Ectodermal cell (in vitro differentiated cells): ENCODE data around the gene SYNDIG1L.

Source experiments
- H3K27ac ChIP-seq: 2 replicates; pipeline ENCODE4 v1.7.0; 2013; ENCODE audit warnings: mild to moderate bottlenecking, low read depth, low read length; ENCODE audit not compliant: insufficient read depth, poor library complexity, severe bottlenecking
- H3K27me3 ChIP-seq: 2 replicates; pipeline ENCODE4 v1.7.0; 2013; ENCODE audit warnings: mild to moderate bottlenecking, low read length; ENCODE audit not compliant: insufficient read depth, control insufficient read depth, poor library complexity, severe bottlenecking
- H3K36me3 ChIP-seq: one replicate; pipeline ENCODE4 v1.7.0; 2013; ENCODE audit warnings: low read length; ENCODE audit not compliant: control insufficient read depth, insufficient read depth
- H3K4me1 ChIP-seq: one replicate; pipeline ENCODE4 v1.7.0; 2013; ENCODE audit warnings: low read length; ENCODE audit not compliant: control insufficient read depth, insufficient read depth
- H3K4me3 ChIP-seq: 2 replicates; pipeline ENCODE4 v1.7.0; 2013; ENCODE audit warnings: low read depth, low read length, control low read depth; ENCODE audit not compliant: insufficient read depth
- H3K9me3 ChIP-seq: 2 replicates; pipeline ENCODE4 v1.7.0; 2013; ENCODE audit warnings: mild to moderate bottlenecking, low read length, moderate library complexity; ENCODE audit not compliant: control insufficient read depth
- WGBS, 2 experiments: methylation state at CpG; one replicate each; pipeline ENCODE4 v1.1.7; 2013; ENCODE audit warnings: missing lambda C conversion rate in 2 of 2; 5-methylcytosine and 5-hydroxymethylcytosine counted together

The SYNDIG1L gene

DNA sequence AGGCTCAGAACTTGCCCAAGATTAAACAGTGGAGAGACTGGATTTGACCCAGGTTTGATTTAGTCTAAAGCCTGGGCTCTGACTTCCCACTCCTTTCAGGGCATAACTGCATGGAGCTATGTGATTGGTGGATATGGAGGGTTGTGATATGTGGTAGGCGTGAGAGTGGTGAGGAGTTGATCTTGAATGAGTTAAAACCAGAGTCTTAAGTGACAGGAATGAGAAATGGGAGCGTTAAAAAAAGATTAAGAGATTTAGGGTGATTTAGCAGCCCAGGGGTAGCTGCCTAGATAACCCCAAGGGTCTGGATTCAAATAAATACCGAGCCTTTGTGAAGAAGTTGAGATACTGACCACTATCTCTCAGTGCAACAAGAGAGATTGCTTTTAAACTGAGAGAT, 8.4 kb downstream of the SYNDIG1L start:
- Histone ChIP-seq H3K4me1 (peaks cover 52% of the 10 kb centered on the region), H3K27me3 (no peaks in the 10 kb centered on the region), H3K27ac (peak overlapping the region; percentile 26), H3K9me3 (no peaks in the 10 kb centered on the region), H3K36me3 (no peaks in the 10 kb centered on the region), H3K4me3 (no peak overlapping the region)
- 79 to 84% methylated on average over 3 of the region's 3 CpGs for WGBS, 2 experiments

DNA sequence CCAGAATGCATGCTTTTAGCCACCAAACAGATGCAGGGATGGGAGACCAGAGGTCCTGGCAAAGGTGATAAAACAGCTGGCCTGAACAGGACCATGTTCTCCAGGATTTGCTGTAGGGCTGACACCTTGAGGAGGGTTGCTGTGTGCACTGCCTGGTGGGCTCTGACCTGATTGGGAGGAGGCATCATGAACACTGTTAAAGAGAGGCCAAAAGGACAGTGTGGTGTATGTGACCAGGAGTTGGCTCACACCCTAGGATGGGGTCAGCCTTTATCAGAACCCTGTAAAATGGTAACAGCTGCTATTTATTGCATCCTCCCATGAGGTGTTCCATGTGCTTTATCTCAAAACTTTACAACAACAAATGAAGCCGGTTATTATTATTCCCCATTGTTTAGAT, 8.8 kb downstream of the SYNDIG1L start:
- no peaks in the 10 kb centered on the region for H3K36me3 ChIP-seq
- no peaks in the 10 kb centered on the region for H3K9me3 ChIP-seq
- H3K4me3 ChIP-seq = no peak overlapping the region
- 92 to 94% methylated on average over 1 of the region's 1 CpG for WGBS, 2 experiments
- no peak overlapping the region for H3K27ac ChIP-seq
- H3K27me3 ChIP-seq = no peaks in the 10 kb centered on the region
- H3K4me1 ChIP-seq = peaks cover 52% of the 10 kb centered on the region

DNA sequence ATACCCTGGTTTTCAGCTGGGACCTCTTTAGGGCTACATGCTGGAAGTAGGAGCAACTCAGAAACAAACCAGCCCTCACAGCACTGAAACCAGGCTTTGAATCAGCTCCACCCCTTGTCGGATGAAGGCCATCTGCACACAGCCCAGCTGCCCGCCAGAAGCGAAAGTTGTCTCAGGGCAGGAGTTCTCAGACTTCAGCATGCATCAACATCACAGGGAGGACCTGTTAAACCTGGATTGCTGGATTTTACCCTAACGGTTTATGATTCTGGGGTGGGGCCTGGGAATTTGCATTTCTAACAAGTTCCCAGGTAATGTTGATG, 10.9 kb downstream of the SYNDIG1L start:
- H3K9me3 ChIP-seq = no peaks in the 10 kb centered on the region
- H3K27me3 ChIP-seq = no peaks in the 10 kb centered on the region
- H3K4me1 ChIP-seq = peaks cover 52% of the 10 kb centered on the region
- H3K36me3 ChIP-seq = no peaks in the 10 kb centered on the region
- 44 to 50% methylated on average over 4 of the region's 4 CpGs for WGBS, 2 experiments
- H3K4me3 ChIP-seq = no peak overlapping the region
- H3K27ac ChIP-seq = no peak overlapping the region

DNA sequence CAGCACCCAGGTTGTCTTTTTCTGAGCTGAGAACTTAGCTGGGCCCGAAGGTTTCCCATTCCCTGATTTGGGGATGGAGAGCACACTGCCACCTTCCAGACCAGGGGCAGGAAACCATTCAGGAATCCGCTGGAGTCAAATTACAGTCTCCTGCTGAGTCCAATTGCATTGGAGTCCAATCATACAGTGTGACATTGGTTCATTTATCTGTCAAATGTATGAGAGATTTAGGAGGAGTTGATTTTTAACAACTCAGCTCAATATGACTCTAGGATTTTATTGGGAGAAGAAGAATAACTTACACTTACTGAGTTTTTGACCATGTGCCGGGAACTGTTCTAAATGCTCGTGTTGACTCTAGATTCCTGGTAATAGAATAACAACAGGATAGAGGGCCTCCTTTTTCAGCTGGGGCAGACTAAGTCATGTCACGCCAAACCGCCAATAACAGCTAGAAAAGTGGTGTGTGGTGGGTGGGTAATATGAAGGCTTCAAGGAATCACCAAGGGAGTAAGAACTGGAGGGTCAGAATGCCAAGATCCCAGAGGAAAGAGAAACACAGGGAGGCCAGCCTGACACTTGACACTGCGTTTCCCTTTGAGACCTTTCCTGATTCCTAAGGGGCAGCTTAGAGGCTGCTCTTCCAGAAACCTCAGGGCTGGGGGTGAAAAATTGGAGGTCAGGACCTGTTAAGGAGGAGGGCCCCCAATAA, 11.5 kb downstream of the SYNDIG1L start:
- no peaks in the 10 kb centered on the region for H3K27me3 ChIP-seq
- no peaks in the 10 kb centered on the region for H3K36me3 ChIP-seq
- no peaks in the 10 kb centered on the region for H3K9me3 ChIP-seq
- WGBS, 2 experiments = 51 to 53% methylated on average over 7 of the region's 7 CpGs
- H3K4me1 ChIP-seq = peaks cover 52% of the 10 kb centered on the region
- peak overlapping the region; percentile 47 for H3K27ac ChIP-seq
- H3K4me3 ChIP-seq = no peak overlapping the region

DNA sequence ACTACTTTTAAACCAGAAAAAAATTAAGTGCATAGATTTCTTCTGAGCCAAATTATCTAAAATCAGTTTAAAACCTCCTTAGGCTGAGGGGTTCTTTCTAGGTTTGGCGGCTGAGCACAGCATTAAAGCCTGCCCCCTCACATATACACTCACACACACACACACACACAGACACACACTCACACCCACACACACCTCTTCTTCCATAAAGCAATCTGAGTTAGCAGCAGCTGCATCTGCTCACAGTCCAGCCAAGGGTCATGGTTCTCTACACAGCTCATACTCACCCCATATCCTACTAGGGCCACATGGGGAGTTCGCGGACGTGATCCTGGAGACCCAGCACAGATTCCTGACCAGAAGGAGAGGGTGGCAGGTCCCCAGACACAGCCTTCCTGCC, 12.4 kb downstream of the SYNDIG1L start:
- 86 to 90% methylated on average over 4 of the region's 4 CpGs for whole genome bisulfite sequencing, 2 experiments
- Histone ChIP-seq H3K4me3 (no peak overlapping the region), H3K4me1 (peaks cover 47% of the 10 kb centered on the region), H3K27ac (no peak overlapping the region), H3K36me3 (no peaks in the 10 kb centered on the region), H3K27me3 (no peaks in the 10 kb centered on the region), H3K9me3 (no peaks in the 10 kb centered on the region)

DNA sequence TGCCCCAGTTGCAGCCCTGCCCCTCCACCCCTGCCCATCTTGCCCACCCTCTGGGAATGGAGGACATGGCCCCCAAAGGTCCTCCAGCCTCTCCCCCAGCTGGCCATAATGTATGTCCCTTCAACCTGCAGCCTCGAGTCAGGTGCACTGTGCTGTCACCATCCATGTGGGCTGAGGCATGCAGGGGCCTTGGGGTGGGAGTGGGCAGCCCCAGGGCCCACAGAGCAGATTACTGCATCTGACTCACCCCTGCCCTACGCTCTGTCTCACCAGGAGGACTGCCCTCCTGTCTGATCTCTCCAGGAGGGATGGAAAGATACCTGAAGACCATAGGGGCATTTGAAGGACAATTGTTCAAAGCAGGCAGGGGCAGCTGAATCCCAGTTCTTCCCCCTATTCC, 13.3 kb downstream of the SYNDIG1L start:
- H3K4me3 ChIP-seq = no peak overlapping the region
- WGBS, 2 experiments = 90 to 91% methylated on average over 2 of the region's 2 CpGs
- no peaks in the 10 kb centered on the region for H3K9me3 ChIP-seq
- no peaks in the 10 kb centered on the region for H3K36me3 ChIP-seq
- H3K4me1 ChIP-seq = peaks cover 38% of the 10 kb centered on the region
- no peak overlapping the region for H3K27ac ChIP-seq
- H3K27me3 ChIP-seq = no peaks in the 10 kb centered on the region

DNA sequence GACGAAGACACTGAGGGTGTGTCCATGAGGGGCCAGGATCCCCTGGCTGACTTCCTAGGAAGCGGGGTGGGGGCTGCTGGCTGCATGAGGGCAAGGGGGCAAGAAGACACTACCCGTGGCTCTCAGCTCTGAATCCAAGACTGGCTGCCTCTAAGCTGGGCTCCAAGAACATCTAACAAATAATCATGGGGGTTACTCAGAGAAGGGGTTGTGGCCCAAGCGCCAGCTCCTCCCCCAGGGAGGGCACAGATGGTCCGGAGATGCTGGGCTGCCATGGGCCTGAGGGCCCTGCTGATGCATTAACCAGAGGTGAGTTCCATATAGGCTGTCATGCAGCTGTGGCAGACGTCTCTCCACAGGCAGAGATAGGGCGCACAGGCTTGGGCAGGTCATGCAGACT, 14.3 kb downstream of the SYNDIG1L start:
- Histone ChIP-seq H3K36me3 (no peaks in the 10 kb centered on the region), H3K4me1 (peaks cover 31% of the 10 kb centered on the region), H3K4me3 (no peak overlapping the region), H3K27ac (no peak overlapping the region), H3K9me3 (no peaks in the 10 kb centered on the region), H3K27me3 (no peaks in the 10 kb centered on the region)
- 94 to 95% methylated on average over 7 of the region's 7 CpGs for WGBS, 2 experiments

DNA sequence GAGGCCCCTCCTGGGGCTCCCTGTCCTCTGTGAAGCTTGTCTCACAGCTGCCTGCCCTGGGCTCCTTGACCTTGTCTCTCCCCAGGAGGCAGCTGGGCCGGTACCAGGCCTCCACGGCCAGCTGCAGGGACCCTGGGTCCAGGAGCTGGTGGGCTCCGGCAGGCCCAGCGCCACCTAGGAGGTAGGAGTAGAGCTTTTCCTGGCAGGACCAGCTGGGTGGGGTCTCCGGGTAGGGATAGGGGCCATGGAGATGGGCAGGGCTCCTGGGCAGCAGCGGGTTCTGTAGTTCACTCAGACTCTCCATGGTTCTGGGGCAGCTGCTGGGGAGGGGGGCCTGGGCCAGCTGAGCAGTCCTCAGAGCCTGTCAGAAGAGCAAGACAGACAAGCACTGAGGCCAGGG, 16.6 kb downstream of the SYNDIG1L start:
- peaks cover 14% of the 10 kb centered on the region for H3K4me1 ChIP-seq
- no peaks in the 10 kb centered on the region for H3K27me3 ChIP-seq
- no peak overlapping the region for H3K4me3 ChIP-seq
- 88 to 90% methylated on average over 6 of the region's 6 CpGs for WGBS, 2 experiments
- no peaks in the 10 kb centered on the region for H3K9me3 ChIP-seq
- H3K27ac ChIP-seq = no peak overlapping the region
- no peaks in the 10 kb centered on the region for H3K36me3 ChIP-seq

DNA sequence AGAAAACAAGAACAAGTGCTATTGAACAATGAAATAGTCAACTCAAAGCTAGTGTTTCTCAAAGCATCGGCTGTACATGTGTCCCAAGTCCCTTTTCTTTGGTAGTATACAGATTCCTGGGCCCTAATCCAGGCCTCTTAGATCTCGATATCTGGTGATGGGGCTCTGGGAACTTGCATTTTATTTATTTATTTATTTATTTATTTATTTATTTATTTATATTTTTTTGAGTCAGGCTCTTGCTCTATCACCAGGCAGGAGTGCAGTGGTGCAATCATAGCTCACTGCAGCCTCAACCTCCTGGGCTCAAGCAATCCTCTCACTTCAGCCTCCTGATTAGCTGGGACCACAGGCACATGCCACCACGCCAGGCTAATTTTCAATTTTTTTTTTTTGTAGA, 17.1 kb downstream of the SYNDIG1L start:
- Histone ChIP-seq H3K27ac (no peak overlapping the region), H3K4me1 (peaks cover 9% of the 10 kb centered on the region), H3K36me3 (no peaks in the 10 kb centered on the region), H3K27me3 (no peaks in the 10 kb centered on the region), H3K4me3 (no peak overlapping the region), H3K9me3 (no peaks in the 10 kb centered on the region)
- WGBS, 2 experiments = 98% methylated on average over 2 of the region's 3 CpGs

DNA sequence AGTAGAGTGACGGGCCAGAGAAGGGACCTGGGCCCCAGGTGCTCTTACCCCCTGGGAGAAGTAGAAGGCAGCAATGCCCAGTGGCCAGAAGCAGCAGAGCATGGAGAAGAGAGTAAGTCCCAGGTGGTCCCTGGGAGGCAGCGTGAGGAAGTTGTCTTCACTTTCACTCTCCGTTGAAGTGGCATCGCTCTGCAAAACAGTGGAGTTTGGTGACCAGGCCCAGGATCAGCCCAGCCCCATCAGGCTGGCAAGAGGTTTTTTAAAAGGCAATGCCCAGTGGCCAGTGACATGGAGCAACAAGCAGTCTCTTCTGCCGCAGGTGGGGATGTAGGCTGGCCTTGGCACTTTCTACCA, 18.2 kb downstream of the SYNDIG1L start:
- WGBS, 2 experiments = 93 to 95% methylated on average over 5 of the region's 5 CpGs
- no peaks in the 10 kb centered on the region for H3K9me3 ChIP-seq
- H3K4me3 ChIP-seq = no peak overlapping the region
- H3K27ac ChIP-seq = no peak overlapping the region
- H3K27me3 ChIP-seq = no peaks in the 10 kb centered on the region
- no peaks in the 10 kb centered on the region for H3K36me3 ChIP-seq
- peaks cover 5% of the 10 kb centered on the region for H3K4me1 ChIP-seq
